RWPE1 (cell line): ENCODE data around the gene ETV7.

Experiments
- CTCF ChIA-PET: fragments of 350-600 bp; sonication (Branson Sonifier 250); formaldehyde crosslinking; extraction: SDS; loops from one replicate; lab custom pipeline; 2021; lab: Yijun Ruan, JAX
- POLR2A ChIA-PET: fragments of 400-600 bp; formaldehyde crosslinking; extraction: SDS; loops from one replicate; lab custom pipeline; 2020; ENCODE audit warnings: antibody characterized with exemption; ENCODE audit not compliant: low non-redundant PET; lab: Yijun Ruan, JAX
- DNase-seq: peaks from one replicate; pipeline ENCODE4 v3.0.0; 2012; ENCODE audit warnings: low spot score
- H3K27ac ChIP-seq: fragments of 450-650 bp; 2 replicates; pipeline ENCODE4 v1.5.1; 2017
- CTCF ChIP-seq: fragments of 450-650 bp; conservative IDR thresholded peaks from 2 replicates; pipeline ENCODE4 v1.5.1; 2017; ENCODE audit warnings: low read depth, mild to moderate bottlenecking

Gene ETV7

GRCh38 chr6:36333171-36333895 lies 54.1 kb downstream of the ETV7 start:
- no peak for DNase-seq
- POLR2A ChIA-PET, result no interaction called here
- CTCF ChIA-PET, result interaction anchor here (1.8 kb wide), 1 partner anchor 31 kb away, joined by 5 read pairs; no protein-coding TSS in a partner anchor
- H3K27ac ChIP-seq, result no peak overlapping the region
- no peak for TF ChIP-seq CTCF

- TF ChIP-seq CTCF, result no peak
- ChIA-PET CTCF (no interaction called here), POLR2A (no interaction called here)
- DNase-seq, result no peak
- no peak overlapping the region for H3K27ac ChIP-seq
These were observed 56.1 kb downstream of the ETV7 start for GRCh38 chr6:36331381-36331780.

GRCh38 chr6:36330366-36330765 lies 57.1 kb downstream of the ETV7 start:
- ChIA-PET POLR2A (no interaction called here), CTCF (interaction anchor here (0.6 to 1.1 kb wide), 3 partner anchors 11 to 165 kb away, joined by 3 to 4 read pairs (median 3); no protein-coding TSS in a partner anchor)
- TF ChIP-seq CTCF, result no peak
- no peak for DNase-seq
- no peak overlapping the region for H3K27ac ChIP-seq

- POLR2A ChIA-PET, result no interaction called here
- CTCF ChIA-PET, result interaction anchor here (0.6 to 1.1 kb wide), 3 partner anchors 11 to 35 kb away, joined by 3 to 4 read pairs (median 3); no protein-coding TSS in a partner anchor
- H3K27ac ChIP-seq, result no peak overlapping the region
- no peak for DNase-seq
- TF ChIP-seq CTCF, result no peak
These were observed 57.6 kb downstream of the ETV7 start for GRCh38 chr6:36329798-36330291.

- no peak overlapping the region for H3K27ac ChIP-seq
- POLR2A ChIA-PET, result no interaction called here
- TF ChIP-seq CTCF, result no peak
- CTCF ChIA-PET, result interaction anchor here (0.6 to 0.9 kb wide), 2 partner anchors 32 to 513 kb away, joined by 3 to 4 read pairs; no protein-coding TSS in a partner anchor
- DNase-seq, result no peak
These were observed 58.9 kb downstream of the ETV7 start for GRCh38 chr6:36328600-36328999.

GRCh38 chr6:36327919-36328236 lies 59.6 kb downstream of the ETV7 start:
- TF ChIP-seq CTCF, result no peak
- CTCF ChIA-PET, result interaction anchor here (0.7 kb wide), 1 partner anchor 89 kb away, joined by 6 read pairs; no protein-coding TSS in a partner anchor
- no peak overlapping the region for H3K27ac ChIP-seq
- POLR2A ChIA-PET, result no interaction called here
- no peak for DNase-seq
